Spleen (tissue), 7 donors: ENCODE measurements around the gene FAM117A.

Source experiments
- POLR2A ChIP-seq, 3 donors: fragments of 450-650 bp; IDR thresholded peaks; one replicate each; pipeline ENCODE4 v1.5.1; 2017; ENCODE audit warnings: antibody characterized with exemption in 3 of 3, mild to moderate bottlenecking in 1 of 3
- TF ChIP-seq, protein P1 (sequence below), 11 experiments: fragments of 200-600 bp in 7 of 11; fragments of 450-650 bp in 4 of 11; sonication (generic) in 4 of 11; IDR thresholded peaks in 8 of 11; conservative IDR thresholded peaks in 3 of 11; 1 replicate in 7 of 11; 2 replicates in 4 of 11; pipeline versions ENCODE4 v1.4.0 to v1.8.0; 2016 to 2021; ENCODE audit warnings: antibody characterized with exemption in 11 of 11, inconsistent platforms in 4 of 11, mild to moderate bottlenecking in 1 of 11
- donor health status: DM: no; HTN: no; CAD: no; lungs with moderate emphysema.
- donor health status: DM: no; HTN: no; CAD: no.
- donor health status: DM: no; HTN: no; CAD: no.

DNA sequence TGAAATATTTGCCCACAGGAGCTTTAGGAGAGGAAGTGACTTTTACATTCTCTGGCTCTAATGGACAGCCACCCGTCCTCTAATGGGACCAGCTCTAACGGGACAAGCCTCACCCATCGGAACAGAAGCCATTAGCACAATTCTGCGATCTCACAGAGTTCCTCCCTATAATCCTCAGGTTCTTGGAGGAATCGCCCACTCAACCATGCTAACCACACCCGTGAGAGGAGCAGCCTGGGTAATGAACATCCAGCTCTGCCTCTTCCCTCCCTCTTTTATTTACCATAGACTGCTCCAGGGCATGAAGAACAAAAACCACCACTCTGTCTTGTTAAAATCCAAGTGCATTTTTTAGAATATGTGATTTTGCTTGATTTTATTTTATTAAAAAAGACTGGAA, 63.0 kb downstream of the FAM117A start:
- TF ChIP-seq, protein P1, sequence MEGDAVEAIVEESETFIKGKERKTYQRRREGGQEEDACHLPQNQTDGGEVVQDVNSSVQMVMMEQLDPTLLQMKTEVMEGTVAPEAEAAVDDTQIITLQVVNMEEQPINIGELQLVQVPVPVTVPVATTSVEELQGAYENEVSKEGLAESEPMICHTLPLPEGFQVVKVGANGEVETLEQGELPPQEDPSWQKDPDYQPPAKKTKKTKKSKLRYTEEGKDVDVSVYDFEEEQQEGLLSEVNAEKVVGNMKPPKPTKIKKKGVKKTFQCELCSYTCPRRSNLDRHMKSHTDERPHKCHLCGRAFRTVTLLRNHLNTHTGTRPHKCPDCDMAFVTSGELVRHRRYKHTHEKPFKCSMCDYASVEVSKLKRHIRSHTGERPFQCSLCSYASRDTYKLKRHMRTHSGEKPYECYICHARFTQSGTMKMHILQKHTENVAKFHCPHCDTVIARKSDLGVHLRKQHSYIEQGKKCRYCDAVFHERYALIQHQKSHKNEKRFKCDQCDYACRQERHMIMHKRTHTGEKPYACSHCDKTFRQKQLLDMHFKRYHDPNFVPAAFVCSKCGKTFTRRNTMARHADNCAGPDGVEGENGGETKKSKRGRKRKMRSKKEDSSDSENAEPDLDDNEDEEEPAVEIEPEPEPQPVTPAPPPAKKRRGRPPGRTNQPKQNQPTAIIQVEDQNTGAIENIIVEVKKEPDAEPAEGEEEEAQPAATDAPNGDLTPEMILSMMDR (IDR thresholded peaks at IDR 0.05 in 8 of 11, conservative IDR thresholded peaks at IDR 0.05 in 3 of 11) = no peak
- TF ChIP-seq POLR2A (IDR thresholded peaks at IDR 0.05) = no peak
